HG03039 (cell line): ENCODE measurements around the gene TRIM56.
"Not testable (repeated sequence)": the region's sequence is repeated elsewhere in the genome, so short reads cannot be mapped to it uniquely, and the experiment has no call there.

Source experiments
- ATAC-seq: cut with Tn5 transposase; IDR thresholded peaks from one replicate; pipeline ENCODE4 v1.9.1; 2021; ENCODE audit warnings: mild to moderate bottlenecking, moderate library complexity; ENCODE audit not compliant: unreplicated experiment

Gene TRIM56

DNA sequence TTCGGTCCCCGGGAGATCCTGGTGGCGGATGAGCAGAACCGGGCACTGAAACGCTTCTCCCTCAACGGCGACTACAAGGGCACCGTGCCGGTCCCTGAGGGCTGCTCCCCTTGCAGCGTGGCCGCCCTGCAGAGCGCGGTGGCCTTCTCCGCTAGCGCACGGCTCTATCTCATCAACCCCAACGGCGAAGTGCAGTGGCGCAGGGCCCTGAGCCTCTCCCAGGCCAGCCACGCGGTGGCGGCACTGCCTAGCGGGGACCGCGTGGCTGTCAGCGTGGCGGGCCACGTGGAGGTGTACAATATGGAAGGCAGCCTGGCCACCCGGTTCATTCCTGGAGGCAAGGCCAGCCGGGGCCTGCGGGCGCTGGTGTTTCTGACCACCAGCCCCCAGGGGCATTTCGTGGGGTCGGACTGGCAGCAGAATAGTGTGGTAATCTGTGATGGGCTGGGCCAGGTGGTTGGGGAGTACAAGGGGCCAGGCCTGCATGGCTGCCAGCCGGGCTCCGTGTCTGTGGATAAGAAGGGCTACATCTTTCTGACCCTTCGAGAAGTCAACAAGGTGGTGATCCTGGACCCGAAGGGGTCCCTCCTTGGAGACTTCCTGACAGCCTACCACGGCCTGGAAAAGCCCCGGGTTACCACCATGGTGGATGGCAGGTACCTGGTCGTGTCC lies 3.7 kb downstream of the TRIM56 start:
- no peak for ATAC-seq

DNA sequence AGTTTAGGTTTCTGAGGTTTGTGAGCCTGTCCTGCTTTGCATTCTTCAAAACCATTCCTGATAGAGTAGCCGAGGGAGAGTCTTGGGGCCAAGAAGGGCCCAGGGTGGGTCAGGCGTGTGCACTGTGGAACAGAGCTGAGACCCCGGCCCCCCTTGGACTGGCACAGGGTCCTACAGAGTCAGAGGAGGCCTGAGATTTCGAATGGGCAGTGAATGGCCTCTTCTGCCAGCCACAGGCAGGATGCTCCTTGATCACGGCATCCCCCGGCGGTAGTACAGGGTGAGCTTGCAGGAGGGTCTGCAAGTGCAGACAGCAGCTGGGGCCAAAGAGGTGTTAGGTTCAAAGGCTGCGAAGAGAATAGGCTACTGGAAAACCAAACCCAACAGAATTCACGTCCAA lies 4.6 kb downstream of the TRIM56 start:
- no peak for ATAC-seq

DNA sequence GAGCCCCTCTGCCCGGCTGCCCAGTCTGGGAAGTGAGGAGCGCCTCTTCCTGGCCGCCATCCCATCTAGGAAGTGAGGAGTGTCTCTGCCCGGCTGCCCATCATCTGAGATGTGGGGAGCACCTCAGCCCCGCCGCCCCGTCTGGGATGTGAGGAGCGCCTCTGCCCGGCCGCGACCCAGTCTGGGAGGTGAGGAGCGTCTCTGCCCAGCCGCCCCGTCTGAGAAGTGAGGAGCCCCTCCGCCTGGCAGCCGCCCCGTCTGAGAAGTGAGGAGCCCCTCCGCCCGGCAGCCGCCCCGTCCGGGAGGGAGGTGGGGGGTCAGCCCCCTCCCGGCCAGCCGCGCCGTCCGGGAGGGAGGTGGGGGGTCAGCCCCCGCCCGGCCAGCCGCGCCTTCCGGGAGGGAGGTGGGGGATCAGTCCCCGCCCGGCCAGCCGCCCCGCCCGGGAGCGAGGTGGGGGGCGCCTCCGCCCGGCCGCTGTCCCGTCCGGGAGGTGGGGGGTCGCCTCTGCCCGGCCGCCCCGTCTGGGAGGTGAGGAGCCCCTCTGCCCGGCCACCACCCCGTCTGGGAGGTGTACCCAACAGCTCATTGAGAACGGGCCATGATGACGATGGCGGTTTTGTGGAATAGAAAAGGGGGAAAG lies 7.1 kb downstream of the TRIM56 start:
- not testable (repeated sequence) for ATAC-seq

- no peak for ATAC-seq
These were observed 8.6 kb downstream of the TRIM56 start for GRCh38 chr7:101093906-101094305.

DNA sequence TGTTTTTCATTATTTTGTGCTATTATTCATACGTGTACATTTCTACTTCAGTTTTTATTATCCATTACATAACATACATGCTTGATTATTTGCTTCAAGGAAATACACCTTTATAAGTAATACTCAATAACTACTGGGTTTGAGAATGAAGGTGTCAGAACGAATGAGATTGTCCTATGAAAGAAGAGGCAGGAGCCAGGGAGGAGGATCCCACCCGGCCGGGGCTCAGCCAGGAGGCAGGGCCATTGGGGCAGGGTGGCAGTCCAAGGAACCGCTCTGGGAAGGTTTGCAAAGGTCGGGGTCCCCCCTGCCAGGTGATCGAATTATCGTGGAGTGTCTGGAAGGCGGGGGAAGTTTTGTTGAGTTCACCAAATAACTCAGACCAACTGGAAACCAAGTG lies 9.1 kb downstream of the TRIM56 start:
- no peak for ATAC-seq

GRCh38 chr7:101094791-101095375 lies 9.6 kb downstream of the TRIM56 start:
- no peak for ATAC-seq

DNA sequence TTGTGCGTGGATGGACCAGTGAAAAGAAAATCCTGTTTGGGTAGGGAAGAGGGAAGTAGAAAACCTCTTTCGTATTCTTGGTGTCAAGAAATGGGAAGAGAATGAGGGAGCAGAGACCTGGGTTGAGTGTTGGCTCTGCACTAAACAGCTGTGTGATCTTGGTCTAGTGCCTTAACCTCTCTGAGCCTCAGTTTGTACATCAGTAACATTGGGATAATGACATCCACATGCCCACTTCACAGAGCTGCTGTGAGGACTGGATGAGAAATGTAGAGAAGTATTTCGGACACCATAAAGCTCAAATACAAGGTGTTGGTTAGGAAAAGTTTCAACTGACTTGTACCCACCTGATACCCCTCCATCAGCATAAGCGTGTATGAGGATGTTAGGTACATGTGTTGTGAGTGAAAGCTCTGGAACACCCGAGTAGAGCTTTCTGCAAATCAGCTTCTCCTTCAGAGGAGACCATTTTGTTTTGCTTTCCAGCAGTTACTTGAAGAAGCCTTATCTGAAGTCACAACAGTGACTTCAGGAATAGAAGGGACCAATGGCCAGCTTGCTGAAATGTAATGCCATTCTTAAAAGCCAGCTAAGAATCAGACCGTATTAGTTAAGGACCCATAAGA lies 11.2 kb downstream of the TRIM56 start:
- no peak for ATAC-seq

GRCh38 chr7:101096957-101097347 lies 11.7 kb downstream of the TRIM56 start:
- ATAC-seq, result no peak

- ATAC-seq, result no peak
These were observed 12.3 kb downstream of the TRIM56 start for GRCh38 chr7:101097561-101097960.

DNA sequence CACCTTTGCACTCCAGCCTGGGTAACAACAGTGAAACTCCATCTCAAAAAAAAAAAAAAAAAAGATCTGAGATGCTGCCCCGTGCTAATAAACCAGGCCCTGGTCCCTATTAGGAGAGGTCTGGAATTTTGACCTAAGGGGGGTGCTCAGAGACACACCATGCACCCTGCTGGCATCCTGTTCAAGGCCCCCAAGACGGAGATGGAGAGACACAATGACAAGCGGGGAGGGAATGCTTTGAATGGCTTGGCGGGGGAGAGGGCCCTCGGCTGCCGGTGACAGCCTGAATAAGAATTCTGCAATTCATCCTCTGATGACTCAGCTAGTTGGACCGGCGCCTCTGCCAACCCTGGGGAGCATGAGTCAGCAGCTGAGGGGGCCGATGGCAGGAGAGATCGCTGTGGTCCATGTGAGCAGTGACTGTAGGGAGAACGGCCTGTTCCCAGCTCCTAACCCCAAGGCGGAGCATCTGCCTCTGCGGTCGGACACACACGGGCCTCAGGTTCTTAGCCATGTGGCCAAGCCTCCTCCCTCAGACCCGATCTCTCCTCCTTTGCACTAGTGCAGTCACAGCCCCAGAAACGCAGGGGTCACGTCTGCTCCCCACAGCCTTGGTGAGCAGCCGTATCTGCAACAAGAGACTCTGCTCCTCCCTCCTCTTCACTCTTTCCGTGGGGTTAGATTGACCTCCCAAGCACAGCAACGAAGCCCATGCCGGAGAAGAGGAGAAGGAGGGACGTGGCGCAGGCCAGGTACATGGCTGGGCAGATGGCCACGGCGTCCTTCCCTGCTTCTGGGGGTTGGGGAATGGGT lies 14.9 kb downstream of the TRIM56 start:
- ATAC-seq, result no peak

GRCh38 chr7:101100858-101101847 lies 15.9 kb downstream of the TRIM56 start:
- no peak for ATAC-seq

DNA sequence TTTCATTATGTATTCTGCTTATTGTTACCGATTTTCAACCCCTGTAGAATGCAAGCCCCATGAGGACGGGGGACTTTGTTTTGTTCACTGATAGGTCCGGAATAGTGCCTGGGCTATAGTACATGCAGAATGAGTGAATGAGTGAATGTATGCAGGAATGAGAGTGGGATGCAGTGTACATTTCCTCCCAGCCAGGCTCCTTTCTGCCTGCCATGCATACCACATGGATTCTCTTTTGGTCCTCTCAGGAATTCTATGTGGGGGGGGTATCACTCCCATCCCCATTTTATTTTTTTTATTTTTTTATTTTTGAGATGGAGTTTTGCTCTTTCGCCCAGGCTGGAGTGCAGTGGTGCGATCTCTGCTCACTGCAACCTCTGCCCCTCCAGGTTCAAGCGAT lies 16.7 kb downstream of the TRIM56 start:
- no peak for ATAC-seq

GRCh38 chr7:101103701-101104100 lies 18.4 kb downstream of the TRIM56 start:
- ATAC-seq, result not testable (repeated sequence)

DNA sequence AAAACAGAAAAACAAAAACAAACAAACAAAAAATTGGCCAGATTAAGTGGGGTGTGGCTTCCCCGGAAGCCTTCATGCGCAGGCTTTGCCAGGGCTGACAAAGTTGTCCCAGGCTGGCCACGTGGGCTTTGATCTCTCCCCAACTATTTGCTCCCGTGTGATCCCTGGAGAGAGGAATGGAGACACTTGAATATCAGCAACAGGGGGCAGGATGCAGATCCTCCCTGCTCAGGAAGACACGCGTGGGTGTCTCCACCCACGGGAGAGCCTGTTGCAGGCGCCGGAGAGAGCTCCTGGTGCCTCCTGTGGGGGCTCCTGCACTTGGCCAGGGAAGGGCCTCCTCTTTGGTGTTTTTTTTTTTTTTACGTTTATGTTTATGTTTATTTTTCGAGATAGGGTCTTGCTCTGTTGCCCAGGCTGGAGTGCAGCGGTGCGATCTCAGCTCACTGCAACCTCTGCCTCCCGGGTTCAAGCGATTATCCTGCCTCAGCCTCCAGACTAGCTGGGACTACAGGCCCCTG lies 19.0 kb downstream of the TRIM56 start:
- ATAC-seq, result no peak

GRCh38 chr7:101104799-101105198 lies 19.5 kb downstream of the TRIM56 start:
- ATAC-seq, result no peak

GRCh38 chr7:101105248-101105647 lies 20.0 kb downstream of the TRIM56 start:
- not testable (repeated sequence) for ATAC-seq

DNA sequence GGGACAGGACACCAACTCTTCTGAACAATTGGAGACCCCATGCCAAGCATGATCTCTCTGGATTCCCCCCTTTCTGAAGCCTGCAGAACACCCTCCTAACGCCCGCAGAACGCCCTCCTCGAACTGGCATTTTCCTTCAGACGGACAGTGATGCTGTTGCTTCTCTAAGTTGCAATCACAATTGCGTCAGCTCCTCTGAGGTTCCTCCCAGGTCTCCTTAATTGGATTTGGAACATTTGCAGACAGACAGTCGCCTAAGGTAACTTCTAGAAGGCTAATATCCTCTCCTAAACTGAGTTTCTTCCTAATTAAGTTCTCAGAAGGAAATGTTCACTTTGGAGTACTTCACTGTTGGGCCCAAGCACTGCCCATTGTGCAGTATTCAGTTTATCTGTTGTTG lies 21.1 kb downstream of the TRIM56 start:
- no peak for ATAC-seq

DNA sequence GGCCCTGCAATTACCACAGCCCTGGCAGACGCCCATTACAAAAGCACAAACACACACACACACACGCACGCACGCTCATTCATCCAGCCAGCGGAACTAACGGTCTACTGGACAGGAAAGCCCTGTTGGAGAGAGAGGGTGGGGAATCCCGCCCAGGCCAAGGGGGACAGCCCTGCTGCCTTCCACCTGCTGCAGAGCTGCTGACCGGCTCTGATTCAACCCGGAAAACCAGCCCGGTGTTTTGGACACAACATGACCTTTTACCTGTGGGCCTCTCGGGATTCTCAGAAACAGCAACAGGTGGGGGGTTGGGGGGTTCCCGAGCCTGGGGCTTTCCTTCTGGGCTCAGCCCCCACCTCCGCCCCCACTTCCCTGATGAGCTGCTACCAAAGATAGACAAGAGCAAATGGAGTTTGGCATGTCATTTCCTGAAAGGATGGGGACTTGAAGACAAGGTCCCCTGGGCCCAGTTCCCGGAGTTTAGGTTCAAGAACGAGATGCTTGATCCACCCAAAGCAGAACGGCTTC lies 23.1 kb downstream of the TRIM56 start:
- no peak for ATAC-seq

DNA sequence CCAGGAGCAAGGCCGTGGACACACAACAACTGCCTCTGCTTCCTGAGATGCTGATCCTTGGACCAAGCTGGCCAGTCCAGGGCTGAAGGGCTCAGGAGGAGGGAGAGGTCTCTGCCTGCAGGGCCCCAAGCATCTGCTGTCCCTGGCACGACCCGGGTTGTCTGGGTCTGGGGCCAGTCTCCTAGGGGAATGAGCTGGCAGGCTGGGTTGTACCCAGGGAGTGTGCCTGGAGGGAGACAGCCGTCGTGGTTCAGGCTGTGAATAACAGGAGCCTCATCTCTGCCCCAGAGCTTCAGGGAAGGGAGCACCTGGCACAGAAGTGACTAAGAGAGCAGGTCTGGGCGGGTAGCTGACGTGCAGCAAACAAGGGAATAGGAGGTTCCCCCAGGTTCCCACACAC lies 23.7 kb downstream of the TRIM56 start:
- ATAC-seq, result no peak
